ENCODE measurements around the gene NXPH4. TPM values are rescaled to one million over a fixed set of nuclear protein-coding genes. Genes with fewer than 3 reads are reported as not detected.

The NXPH4 gene
- total and polyA plus RNA-seq, 10 of the 15 experiments (the other 5 are each of a cell fraction or from before 2014, with no cell fraction given) = 0.03 to 0.26 TPM; not detected in 8

GRCh38 chr12:57218030-57218853, 1.6 kb downstream of the NXPH4 start:
- in situ Hi-C loops (cut with MboI) = no loop called here
- CTCF ChIA-PET = interaction anchor here (1.6 to 2.5 kb wide), 3 partner anchors 9 to 24 kb away, joined by 6 to 10 read pairs (median 8); partner anchors contain the start of gene SHMT2
- SMC1A ChIA-PET (ENCODE audit: uncharacterized antibody, unreplicated experiment) = interaction anchor here (2.3 kb wide), 1 partner anchor 12 kb away, joined by 10 read pairs; the partner anchor contains the start of gene SHMT2
- Histone ChIP-seq H3K27me3 (replicated peaks in 1 of 2; ENCODE audit: control insufficient read depth in 2 of 2, insufficient read depth in 2 of 2, low read length in 1 of 2) (peaks cover 36 to 41% of the 10 kb centered on the region in 2 experiments), H3K36me3 (ENCODE audit: control insufficient read depth in 2 of 2, insufficient read depth in 2 of 2, low read length in 1 of 2) (no peaks in the 10 kb centered on the region), H3K9me3 (replicated peaks; ENCODE audit: control insufficient read depth, insufficient read depth, low read length) (no peaks in the 10 kb centered on the region), H4K20me1 (ENCODE audit: control insufficient read depth, insufficient read depth) (no peaks in the 10 kb centered on the region), H2AFZ (ENCODE audit: control insufficient read depth, low read depth, low read length) (no peak overlapping the region), H3K4me2 (ENCODE audit: control insufficient read depth, insufficient read depth) (no peak overlapping the region), H3K9ac (ENCODE audit: control insufficient read depth, insufficient read depth, low read length) (no peak overlapping the region), H3K27ac (ENCODE audit: control insufficient read depth, insufficient read depth) (no peak overlapping the region), H3K4me3 (no peak overlapping the region), H3K79me2 (ENCODE audit: control insufficient read depth, insufficient read depth, low read length) (no peaks in the 10 kb centered on the region), H3K4me1 (ENCODE audit: control insufficient read depth, insufficient read depth, low read length) (peaks cover 13% of the 10 kb centered on the region)
- no peak for DNase-seq (ENCODE audit: low read depth, low spot score)
- RAD21 ChIA-PET (ENCODE audit: unreplicated experiment) = interaction anchor here (1.1 to 2.2 kb wide), 2 partner anchors 11 to 25 kb away, joined by 3 to 9 read pairs; partner anchors contain the start of gene SHMT2
- FAIRE-seq = no peak
- POLR2A ChIA-PET = no interaction called here
- BruUV-seq (replicated peaks) = no TSS peak
- ATAC-seq = no peak
- intact Hi-C loops (cut with micrococcal nuclease; ENCODE audit: unreplicated experiment) = no loop called here
- WGBS (ENCODE audit: insufficient coverage, insufficient replicate concordance, low lambda C conversion rate, missing lambda C conversion rate) = 41% methylated on average over 5 of the region's 5 CpGs
- TF ChIP-seq ZZZ3 (IDR thresholded peaks at IDR 0.05; ENCODE audit: control insufficient read depth, insufficient read length, low read depth) (no peak), RB1 (IDR thresholded peaks at IDR 0.05; ENCODE audit: borderline replicate concordance) (no peak), POLR2AphosphoS5 (IDR thresholded peaks at IDR 0.05; ENCODE audit: low read length) (no peak), ZBTB4 (CRISPR knock-in tag; IDR thresholded peaks at IDR 0.05) (no peak), KLF5 (IDR thresholded peaks at IDR 0.05; ENCODE audit: partially characterized antibody) (no peak), BCLAF1 (IDR thresholded peaks at IDR 0.05) (no peak), STAT3 (IDR thresholded peaks at IDR 0.05; ENCODE audit: low read depth, low read length) (no peak), IRF5 (IDR thresholded peaks at IDR 0.05; ENCODE audit: borderline replicate concordance) (no peak), REST (IDR thresholded peaks at IDR 0.05; ENCODE audit: low read depth, low read length) (no peak), NFXL1 (IDR thresholded peaks at IDR 0.05; ENCODE audit: borderline replicate concordance) (no peak), ZNF274 (IDR thresholded peaks at IDR 0.05; ENCODE audit: insufficient read depth, insufficient read length) (no peak), HCFC1 (IDR thresholded peaks at IDR 0.05; ENCODE audit: low read length) (no peak)
